ENCODE measurements around the gene LGR5. TPM values are rescaled to one million over a fixed set of nuclear protein-coding genes. Genes with fewer than 3 reads are reported as not detected.

Gene LGR5
- total and polyA plus RNA-seq, 2 of the 13 experiments (the other 11 are each of a cell fraction or from before 2014, with no cell fraction given), result 37.0 to 121 TPM

DNA sequence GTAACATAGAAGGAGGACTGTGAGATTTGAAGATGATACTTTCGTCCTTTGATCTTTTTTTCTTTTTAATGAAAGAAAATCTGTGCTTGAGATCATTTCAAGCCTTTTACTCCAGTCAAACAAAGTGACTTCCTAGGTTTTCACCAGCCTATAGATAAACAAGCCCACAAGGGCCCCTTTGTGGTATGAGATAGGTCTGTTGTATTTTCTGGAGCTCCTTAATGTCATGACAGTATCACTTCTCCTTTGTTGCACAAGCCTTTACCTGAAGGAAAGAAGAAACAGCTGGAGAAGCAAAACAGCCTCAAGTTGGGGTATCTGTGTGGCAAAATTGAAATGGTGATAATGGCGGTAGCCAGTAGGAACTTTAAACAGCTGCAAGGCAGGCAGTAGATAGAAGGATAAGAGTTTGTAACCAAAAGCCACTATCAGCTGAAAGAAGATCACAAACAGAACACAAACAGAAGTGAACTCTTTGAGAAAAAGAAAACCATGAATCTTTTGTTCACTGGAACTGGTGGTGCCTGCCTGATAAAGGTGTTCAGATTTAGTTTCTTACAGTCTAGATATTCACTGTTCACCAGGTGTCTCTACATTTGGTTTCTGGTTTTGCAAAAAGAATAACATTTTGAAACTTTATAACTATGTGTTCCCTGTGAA is 96.8 kb downstream of the LGR5 start (continued):
- TF ChIP-seq NONO (IDR thresholded peaks at IDR 0.05), result no peak
- 0 out of 2 replicates have a peak, but pooled peaks have one; percentile 26 for TF ChIP-seq NONO (CRISPR knock-in tag; conservative IDR thresholded peaks at IDR 0.05)
- no peak for TF ChIP-seq ZNF432 (CRISPR knock-in tag; IDR thresholded peaks at IDR 0.05; ENCODE audit: borderline replicate concordance)
- no peak for TF ChIP-seq ZNF605 (CRISPR knock-in tag; IDR thresholded peaks at IDR 0.05)
- TF ChIP-seq CC2D1A (CRISPR knock-in tag; IDR thresholded peaks at IDR 0.05), result no peak
- TF ChIP-seq, protein P1, sequence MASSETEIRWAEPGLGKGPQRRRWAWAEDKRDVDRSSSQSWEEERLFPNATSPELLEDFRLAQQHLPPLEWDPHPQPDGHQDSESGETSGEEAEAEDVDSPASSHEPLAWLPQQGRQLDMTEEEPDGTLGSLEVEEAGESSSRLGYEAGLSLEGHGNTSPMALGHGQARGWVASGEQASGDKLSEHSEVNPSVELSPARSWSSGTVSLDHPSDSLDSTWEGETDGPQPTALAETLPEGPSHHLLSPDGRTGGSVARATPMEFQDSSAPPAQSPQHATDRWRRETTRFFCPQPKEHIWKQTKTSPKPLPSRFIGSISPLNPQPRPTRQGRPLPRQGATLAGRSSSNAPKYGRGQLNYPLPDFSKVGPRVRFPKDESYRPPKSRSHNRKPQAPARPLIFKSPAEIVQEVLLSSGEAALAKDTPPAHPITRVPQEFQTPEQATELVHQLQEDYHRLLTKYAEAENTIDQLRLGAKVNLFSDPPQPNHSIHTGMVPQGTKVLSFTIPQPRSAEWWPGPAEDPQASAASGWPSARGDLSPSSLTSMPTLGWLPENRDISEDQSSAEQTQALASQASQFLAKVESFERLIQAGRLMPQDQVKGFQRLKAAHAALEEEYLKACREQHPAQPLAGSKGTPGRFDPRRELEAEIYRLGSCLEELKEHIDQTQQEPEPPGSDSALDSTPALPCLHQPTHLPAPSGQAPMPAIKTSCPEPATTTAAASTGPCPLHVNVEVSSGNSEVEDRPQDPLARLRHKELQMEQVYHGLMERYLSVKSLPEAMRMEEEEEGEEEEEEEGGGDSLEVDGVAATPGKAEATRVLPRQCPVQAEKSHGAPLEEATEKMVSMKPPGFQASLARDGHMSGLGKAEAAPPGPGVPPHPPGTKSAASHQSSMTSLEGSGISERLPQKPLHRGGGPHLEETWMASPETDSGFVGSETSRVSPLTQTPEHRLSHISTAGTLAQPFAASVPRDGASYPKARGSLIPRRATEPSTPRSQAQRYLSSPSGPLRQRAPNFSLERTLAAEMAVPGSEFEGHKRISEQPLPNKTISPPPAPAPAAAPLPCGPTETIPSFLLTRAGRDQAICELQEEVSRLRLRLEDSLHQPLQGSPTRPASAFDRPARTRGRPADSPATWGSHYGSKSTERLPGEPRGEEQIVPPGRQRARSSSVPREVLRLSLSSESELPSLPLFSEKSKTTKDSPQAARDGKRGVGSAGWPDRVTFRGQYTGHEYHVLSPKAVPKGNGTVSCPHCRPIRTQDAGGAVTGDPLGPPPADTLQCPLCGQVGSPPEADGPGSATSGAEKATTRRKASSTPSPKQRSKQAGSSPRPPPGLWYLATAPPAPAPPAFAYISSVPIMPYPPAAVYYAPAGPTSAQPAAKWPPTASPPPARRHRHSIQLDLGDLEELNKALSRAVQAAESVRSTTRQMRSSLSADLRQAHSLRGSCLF (CRISPR knock-in tag; IDR thresholded peaks at IDR 0.05; ENCODE audit: borderline replicate concordance), result no peak
- no peak for TF ChIP-seq SCMH1 (CRISPR knock-in tag; IDR thresholded peaks at IDR 0.05; ENCODE audit: borderline replicate concordance)
- 0 out of 2 replicates have a peak, but pooled peaks have one; percentile 28 for TF ChIP-seq FOXJ3 (CRISPR knock-in tag; IDR thresholded peaks at IDR 0.05; ENCODE audit: borderline replicate concordance)
- peak; percentile 22; the same call in 1 of the 2 replicates for TF ChIP-seq RXRB (CRISPR knock-in tag; IDR thresholded peaks at IDR 0.05; ENCODE audit: borderline replicate concordance)
- TF ChIP-seq TCF12 (IDR thresholded peaks at IDR 0.05), result no peak
- no peak for TF ChIP-seq TCF12 (CRISPR knock-in tag; IDR thresholded peaks at IDR 0.05)
- no peak for TF ChIP-seq ZNF629 (CRISPR knock-in tag; conservative IDR thresholded peaks at IDR 0.05)
- TF ChIP-seq FOXM1 (CRISPR knock-in tag; IDR thresholded peaks at IDR 0.05), result no peak
- no peak for TF ChIP-seq RAD51 (IDR thresholded peaks at IDR 0.05; ENCODE audit: borderline replicate concordance)
- no peak for TF ChIP-seq NPAS2 (CRISPR knock-in tag; IDR thresholded peaks at IDR 0.05; ENCODE audit: borderline replicate concordance)
- no peak for TF ChIP-seq ZNF775 (CRISPR knock-in tag; IDR thresholded peaks at IDR 0.05; ENCODE audit: borderline replicate concordance)
- TF ChIP-seq, protein P2, sequence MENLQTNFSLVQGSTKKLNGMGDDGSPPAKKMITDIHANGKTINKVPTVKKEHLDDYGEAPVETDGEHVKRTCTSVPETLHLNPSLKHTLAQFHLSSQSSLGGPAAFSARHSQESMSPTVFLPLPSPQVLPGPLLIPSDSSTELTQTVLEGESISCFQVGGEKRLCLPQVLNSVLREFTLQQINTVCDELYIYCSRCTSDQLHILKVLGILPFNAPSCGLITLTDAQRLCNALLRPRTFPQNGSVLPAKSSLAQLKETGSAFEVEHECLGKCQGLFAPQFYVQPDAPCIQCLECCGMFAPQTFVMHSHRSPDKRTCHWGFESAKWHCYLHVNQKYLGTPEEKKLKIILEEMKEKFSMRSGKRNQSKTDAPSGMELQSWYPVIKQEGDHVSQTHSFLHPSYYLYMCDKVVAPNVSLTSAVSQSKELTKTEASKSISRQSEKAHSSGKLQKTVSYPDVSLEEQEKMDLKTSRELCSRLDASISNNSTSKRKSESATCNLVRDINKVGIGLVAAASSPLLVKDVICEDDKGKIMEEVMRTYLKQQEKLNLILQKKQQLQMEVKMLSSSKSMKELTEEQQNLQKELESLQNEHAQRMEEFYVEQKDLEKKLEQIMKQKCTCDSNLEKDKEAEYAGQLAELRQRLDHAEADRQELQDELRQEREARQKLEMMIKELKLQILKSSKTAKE (CRISPR knock-in tag; IDR thresholded peaks at IDR 0.05; ENCODE audit: borderline replicate concordance), result no peak
- no peak for TF ChIP-seq KLF11 (CRISPR knock-in tag; IDR thresholded peaks at IDR 0.05)
- TF ChIP-seq ZNF431 (CRISPR knock-in tag; IDR thresholded peaks at IDR 0.05; ENCODE audit: borderline replicate concordance, low read depth), result no peak
- no peak for TF ChIP-seq ZNF749 (CRISPR knock-in tag; IDR thresholded peaks at IDR 0.05; ENCODE audit: borderline replicate concordance)
- TF ChIP-seq, protein P3, sequence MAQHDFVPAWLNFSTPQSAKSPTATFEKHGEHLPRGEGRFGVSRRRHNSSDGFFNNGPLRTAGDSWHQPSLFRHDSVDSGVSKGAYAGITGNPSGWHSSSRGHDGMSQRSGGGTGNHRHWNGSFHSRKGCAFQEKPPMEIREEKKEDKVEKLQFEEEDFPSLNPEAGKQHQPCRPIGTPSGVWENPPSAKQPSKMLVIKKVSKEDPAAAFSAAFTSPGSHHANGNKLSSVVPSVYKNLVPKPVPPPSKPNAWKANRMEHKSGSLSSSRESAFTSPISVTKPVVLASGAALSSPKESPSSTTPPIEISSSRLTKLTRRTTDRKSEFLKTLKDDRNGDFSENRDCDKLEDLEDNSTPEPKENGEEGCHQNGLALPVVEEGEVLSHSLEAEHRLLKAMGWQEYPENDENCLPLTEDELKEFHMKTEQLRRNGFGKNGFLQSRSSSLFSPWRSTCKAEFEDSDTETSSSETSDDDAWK (CRISPR knock-in tag; IDR thresholded peaks at IDR 0.05), result no peak
- no peak for TF ChIP-seq ARNTL (CRISPR knock-in tag; IDR thresholded peaks at IDR 0.05)
